A549 treated with AZD2906 at 1 μM for 4 hours (cell line): ENCODE results near the gene OR2T6. TPM values are rescaled to one million over a fixed set of nuclear protein-coding genes. Genes with fewer than 3 reads are reported as not detected.

Experiments
- total RNA-seq: library from RNA; stranded (reverse); fragments of 200-300 nt; extraction: Qiagen RNA extraction; gene quantifications from 5 replicates; pipeline ENCODE4 v1.2.3, GENCODE V29; 2022

OR2T6 gene
- not detected in 5 replicates for total RNA-seq

GRCh38 chr1:248375446-248375845 lies at the start of gene OR2T6:
Gene OR2T6 (plus strand): TSS chr1:248375746. CDS start chr1:248387609, 11,863 bp downstream.

GRCh38 chr1:248348475-248348874 lies 27.1 kb upstream of the OR2T6 start, which contains the start of gene OR14C36:
Gene OR14C36 (plus strand): TSS chr1:248348775. CDS start chr1:248348775, 0 bp downstream.

GRCh38 chr1:248361121-248361715 lies 14.3 kb upstream of the OR2T6 start, which contains the start of gene OR2T4:
Gene OR2T4 (plus strand): TSS chr1:248361665. CDS start chr1:248361665, 0 bp downstream.

GRCh38 chr1:248402748-248403147 lies 27.2 kb downstream of the OR2T6 start, which contains the start of gene OR2T1:
Gene OR2T1 (plus strand): TSS chr1:248403048. CDS start chr1:248406148, 3,100 bp downstream.

Other genes with a start within 250 kb of the OR2T6 start
- gene OR2M5, start 230.6 kb upstream of the OR2T6 start, total RNA-seq: not detected in 5 replicates
- gene OR2M2, start 200.9 kb upstream of the OR2T6 start, total RNA-seq: not detected in 5 replicates
- gene OR2M3, start 178.5 kb upstream of the OR2T6 start, total RNA-seq: not detected in 5 replicates
- not detected in 5 replicates for gene OR2M4, start 144.3 kb upstream of the OR2T6 start, total RNA-seq
- not detected in 5 replicates for gene OR2T33, start 97.8 kb upstream of the OR2T6 start, total RNA-seq
- gene OR2T12, start 72.3 kb upstream of the OR2T6 start, total RNA-seq: not detected in 5 replicates
- gene OR2M7, start 51.2 kb upstream of the OR2T6 start, total RNA-seq: not detected in 5 replicates
- not detected in 5 replicates for gene OR14C36, start 27.0 kb upstream of the OR2T6 start, total RNA-seq
- gene OR2T4, start 14.1 kb upstream of the OR2T6 start, total RNA-seq: not detected in 5 replicates
- gene OR2T1, start 27.3 kb downstream of the OR2T6 start, total RNA-seq: not detected in 5 replicates
- gene OR2T2, start 69.9 kb downstream of the OR2T6 start, total RNA-seq: not detected in 5 replicates
- not detected in 5 replicates for gene OR2T3, start 97.6 kb downstream of the OR2T6 start, total RNA-seq
- not detected in 5 replicates for gene OR2T5, start 112.8 kb downstream of the OR2T6 start, total RNA-seq
- gene OR2G6, start 132.3 kb downstream of the OR2T6 start, total RNA-seq: not detected in 5 replicates
- not detected in 5 replicates for gene OR2T29, start 187.0 kb downstream of the OR2T6 start, total RNA-seq
- not detected in 5 replicates for gene OR2T34, start 199.0 kb downstream of the OR2T6 start, total RNA-seq
- not detected in 5 replicates for gene OR2T10, start 222.0 kb downstream of the OR2T6 start, total RNA-seq